ENCODE results near the gene ITGB3. TPM values are rescaled to one million over a fixed set of nuclear protein-coding genes. Genes with fewer than 3 reads are reported as not detected.
A peak's percentile ranks its signal among the peaks of the same experiment; 100 is the strongest.

The ITGB3 gene
- total and polyA plus RNA-seq, 7 donors, result 0.69 to 62.7 (median 28.5) TPM

DNA sequence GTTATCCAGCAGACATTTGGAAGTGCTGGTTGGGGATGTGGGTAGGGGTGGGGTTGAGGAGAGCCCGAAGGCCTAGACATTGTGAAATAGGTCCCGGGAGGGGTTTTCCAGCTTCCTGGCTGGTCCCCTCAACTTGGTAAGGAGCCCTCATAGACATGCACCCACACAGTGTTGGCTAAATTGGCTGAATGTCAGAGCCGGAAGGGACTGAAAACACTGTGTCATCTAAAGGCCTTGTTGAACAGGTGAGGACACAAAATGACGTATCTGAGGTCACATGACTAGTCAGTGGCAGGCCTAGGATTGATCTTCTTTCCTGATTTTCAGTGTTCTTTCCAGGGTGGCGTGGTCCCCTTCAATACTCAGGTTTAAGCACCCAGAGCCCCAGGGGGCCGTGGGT lies 27.6 kb downstream of the ITGB3 start:
- Histone ChIP-seq H3K27ac (peak overlapping the region in 2 of 4 donors; percentile 86 to 92), H3K27me3 (no peaks in the 10 kb centered on the region), H3K9me3 (no peaks in the 10 kb centered on the region), H3K4me1 (peaks cover 0 to 56% (median 50%) of the 10 kb centered on the region in 4 donors), H3K4me3 (no peak overlapping the region), H3K36me3 (peaks cover 0 to 24% (median 6%) of the 10 kb centered on the region in 4 donors)
- no peak for DNase-seq
- intact Hi-C loops (cut with DNase I), result no loop called here
- TF ChIP-seq POLR2AphosphoS5 (IDR thresholded peaks at IDR 0.05) (no peak), POLR2A (IDR thresholded peaks at IDR 0.05) (no peak), EP300 (IDR thresholded peaks at IDR 0.05) (no peak)
- TF ChIP-seq, protein P1, sequence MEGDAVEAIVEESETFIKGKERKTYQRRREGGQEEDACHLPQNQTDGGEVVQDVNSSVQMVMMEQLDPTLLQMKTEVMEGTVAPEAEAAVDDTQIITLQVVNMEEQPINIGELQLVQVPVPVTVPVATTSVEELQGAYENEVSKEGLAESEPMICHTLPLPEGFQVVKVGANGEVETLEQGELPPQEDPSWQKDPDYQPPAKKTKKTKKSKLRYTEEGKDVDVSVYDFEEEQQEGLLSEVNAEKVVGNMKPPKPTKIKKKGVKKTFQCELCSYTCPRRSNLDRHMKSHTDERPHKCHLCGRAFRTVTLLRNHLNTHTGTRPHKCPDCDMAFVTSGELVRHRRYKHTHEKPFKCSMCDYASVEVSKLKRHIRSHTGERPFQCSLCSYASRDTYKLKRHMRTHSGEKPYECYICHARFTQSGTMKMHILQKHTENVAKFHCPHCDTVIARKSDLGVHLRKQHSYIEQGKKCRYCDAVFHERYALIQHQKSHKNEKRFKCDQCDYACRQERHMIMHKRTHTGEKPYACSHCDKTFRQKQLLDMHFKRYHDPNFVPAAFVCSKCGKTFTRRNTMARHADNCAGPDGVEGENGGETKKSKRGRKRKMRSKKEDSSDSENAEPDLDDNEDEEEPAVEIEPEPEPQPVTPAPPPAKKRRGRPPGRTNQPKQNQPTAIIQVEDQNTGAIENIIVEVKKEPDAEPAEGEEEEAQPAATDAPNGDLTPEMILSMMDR (IDR thresholded peaks at IDR 0.05), result no peak
- 84 to 88% methylated on average over 6 of the region's 6 CpGs for WGBS, 2 donors

DNA sequence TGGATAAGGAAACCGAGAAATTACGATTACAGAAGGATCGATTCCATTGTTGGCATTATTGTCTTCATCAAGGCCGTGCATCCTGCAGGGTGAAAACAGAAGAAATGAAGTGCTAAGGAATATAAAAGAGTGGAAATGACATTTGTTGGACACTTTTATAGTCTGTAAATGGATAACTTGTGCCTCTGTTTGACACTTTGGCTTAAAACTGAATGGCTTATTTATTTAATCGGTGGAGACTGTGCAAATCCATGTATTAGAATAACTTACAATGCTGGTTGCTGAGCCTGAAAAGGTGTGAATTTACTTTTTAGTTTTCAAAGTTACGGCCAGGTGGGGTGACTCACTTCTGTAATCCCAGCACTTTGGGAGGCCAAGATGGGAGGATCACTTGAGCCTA lies 31.4 kb downstream of the ITGB3 start:
- Histone ChIP-seq H3K4me1 (peaks cover 0 to 18% (median 12%) of the 10 kb centered on the region in 4 donors), H3K36me3 (peaks cover under 1 to 62% (median 16%) of the 10 kb centered on the region in 4 donors), H3K4me3 (no peak overlapping the region), H3K27ac (no peak overlapping the region), H3K9me3 (no peaks in the 10 kb centered on the region), H3K27me3 (no peaks in the 10 kb centered on the region)
- TF ChIP-seq, protein P1 (IDR thresholded peaks at IDR 0.05), result no peak
- no peak for TF ChIP-seq EP300 (IDR thresholded peaks at IDR 0.05)
- TF ChIP-seq POLR2AphosphoS5 (IDR thresholded peaks at IDR 0.05), result no peak
- TF ChIP-seq POLR2A (IDR thresholded peaks at IDR 0.05), result no peak
- intact Hi-C loops (cut with DNase I), result no loop called here
- 68 to 85% methylated on average over 6 of the region's 6 CpGs for WGBS, 2 donors
- no peak for DNase-seq

DNA sequence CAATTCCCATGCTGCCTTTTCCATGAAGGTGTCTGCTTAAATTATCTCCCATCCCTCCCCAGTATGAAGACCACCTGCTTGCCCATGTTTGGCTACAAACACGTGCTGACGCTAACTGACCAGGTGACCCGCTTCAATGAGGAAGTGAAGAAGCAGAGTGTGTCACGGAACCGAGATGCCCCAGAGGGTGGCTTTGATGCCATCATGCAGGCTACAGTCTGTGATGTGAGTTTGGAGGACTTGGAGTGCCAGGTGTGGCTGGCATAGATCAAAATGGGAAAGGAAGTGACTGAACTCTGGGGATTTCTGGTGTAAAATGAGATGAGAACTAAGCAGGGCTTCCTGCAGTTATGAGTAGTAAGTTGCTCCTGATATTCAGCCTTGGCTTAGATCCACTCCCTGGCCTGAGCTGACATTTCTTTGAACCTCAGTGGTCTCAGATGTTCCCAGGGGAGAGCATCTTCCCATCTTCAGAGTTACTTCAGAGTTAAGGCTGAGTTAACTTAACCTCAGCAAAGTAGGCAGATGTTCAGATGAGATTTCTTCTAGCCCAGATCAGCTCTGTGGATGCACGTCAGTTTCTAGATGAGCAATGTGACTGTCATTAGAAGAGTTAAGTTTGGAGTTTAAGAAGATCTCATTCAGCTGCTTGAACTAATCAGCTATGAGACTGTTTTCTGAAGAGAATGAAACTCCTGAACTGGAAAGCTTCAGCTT lies 32.7 kb downstream of the ITGB3 start:
- Histone ChIP-seq H3K9me3 (no peaks in the 10 kb centered on the region), H3K36me3 (peaks cover 10 to 76% (median 19%) of the 10 kb centered on the region in 4 donors), H3K27ac (no peak overlapping the region), H3K4me1 (peaks cover 0 to 4% (median 0%) of the 10 kb centered on the region in 4 donors), H3K27me3 (no peaks in the 10 kb centered on the region), H3K4me3 (no peak overlapping the region)
- TF ChIP-seq, protein P1 (IDR thresholded peaks at IDR 0.05), result no peak
- TF ChIP-seq POLR2AphosphoS5 (IDR thresholded peaks at IDR 0.05) (no peak), POLR2A (IDR thresholded peaks at IDR 0.05) (no peak), EP300 (IDR thresholded peaks at IDR 0.05) (no peak)
- DNase-seq, result no peak
- intact Hi-C loops (cut with DNase I), result no loop called here
- 71 to 89% methylated on average over 6 of the region's 6 CpGs for WGBS, 2 donors

DNA sequence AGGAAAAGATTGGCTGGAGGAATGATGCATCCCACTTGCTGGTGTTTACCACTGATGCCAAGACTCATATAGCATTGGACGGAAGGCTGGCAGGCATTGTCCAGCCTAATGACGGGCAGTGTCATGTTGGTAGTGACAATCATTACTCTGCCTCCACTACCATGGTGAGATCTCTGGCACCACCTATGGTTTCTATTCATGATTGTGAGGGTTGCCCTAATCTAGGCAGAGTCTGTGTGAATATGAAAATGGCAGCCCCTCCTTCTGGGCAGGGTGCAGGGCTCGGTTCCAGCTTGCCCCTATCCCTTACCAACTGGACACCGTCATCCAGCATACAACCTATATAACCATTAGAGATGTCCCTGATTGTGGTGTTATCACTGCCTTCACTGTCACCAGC lies 33.4 kb downstream of the ITGB3 start:
- Histone ChIP-seq H3K27me3 (no peaks in the 10 kb centered on the region), H3K4me3 (no peak overlapping the region), H3K36me3 (peaks cover 10 to 83% (median 21%) of the 10 kb centered on the region in 4 donors), H3K9me3 (no peaks in the 10 kb centered on the region), H3K4me1 (no peaks in the 10 kb centered on the region), H3K27ac (no peak overlapping the region)
- TF ChIP-seq POLR2AphosphoS5 (IDR thresholded peaks at IDR 0.05) (no peak), EP300 (IDR thresholded peaks at IDR 0.05) (no peak), POLR2A (IDR thresholded peaks at IDR 0.05) (no peak)
- TF ChIP-seq, protein P1 (IDR thresholded peaks at IDR 0.05), result no peak
- intact Hi-C loops (cut with DNase I), result no loop called here
- 93 to 95% methylated on average over 4 of the region's 4 CpGs for WGBS, 2 donors
- DNase-seq, result no peak

All from sigmoid colon (tissue), 7 donors.